Kidney (tissue), 14 donors: ENCODE data around the gene RNF31. TPM values are rescaled to one million over a fixed set of nuclear protein-coding genes. Genes with fewer than 3 reads are reported as not detected.

ENCODE experiments used
- DNase-seq, 5 donors: peaks; one replicate each; pipeline ENCODE4 v3.0.0-alpha.2; 2013 to 2020
- FAIRE-seq: peaks from 2 replicates; lab custom pipeline; 2012; peaks lifted over from hg19 to GRCh38; lab: Jason Lieb, UNC
- H3K27ac ChIP-seq, 2 donors: one replicate each; pipeline ENCODE4 v1.7.0; 2013; ENCODE audit warnings: low read depth in 2 of 2, low read length in 2 of 2, inconsistent platforms in 1 of 2
- H3K27me3 ChIP-seq: one replicate; pipeline ENCODE4 v1.7.1; 2013; ENCODE audit warnings: low read length, inconsistent platforms; ENCODE audit not compliant: control insufficient read depth, insufficient read depth
- H3K36me3 ChIP-seq, 3 donors: one replicate each; pipeline versions ENCODE4 v1.7.0 to v1.7.1; 2013; ENCODE audit warnings: low read length in 3 of 3, control low read depth in 1 of 3, inconsistent platforms in 1 of 3; ENCODE audit not compliant: insufficient read depth in 3 of 3, control insufficient read depth in 2 of 3
- H3K4me1 ChIP-seq, 3 donors: one replicate each; pipeline versions ENCODE4 v1.7.0 to v1.7.1; 2013; ENCODE audit warnings: low read length in 3 of 3, inconsistent platforms in 1 of 3, low read depth in 1 of 3; ENCODE audit not compliant: control insufficient read depth in 2 of 3, insufficient read depth in 2 of 3
- H3K4me3 ChIP-seq, 3 donors: one replicate each; pipeline versions ENCODE4 v1.7.0 to v1.8.1; 2013; ENCODE audit warnings: low read length in 3 of 3, control low read depth in 1 of 3, inconsistent platforms in 1 of 3
- H3K9ac ChIP-seq, 3 donors: one replicate each; pipeline versions ENCODE4 v1.7.0 to v1.7.1; 2013; ENCODE audit warnings: low read length in 3 of 3, control low read depth in 1 of 3, inconsistent platforms in 1 of 3
- H3K9me3 ChIP-seq, 3 donors: one replicate each; pipeline versions ENCODE4 v1.7.0 to v1.7.1; 2013; ENCODE audit warnings: low read length in 3 of 3, control low read depth in 1 of 3, inconsistent platforms in 1 of 3; ENCODE audit not compliant: control insufficient read depth in 2 of 3, insufficient read depth in 1 of 3
- CTCF ChIP-seq: IDR thresholded peaks from 3 replicates; pipeline ENCODE4 v1.5.1; 2012; ENCODE audit warnings: mild to moderate bottlenecking, moderate library complexity, borderline replicate concordance; ENCODE audit not compliant: insufficient read depth; ENCODE audit errors: extremely low read depth
- intact Hi-C: fragments of 100-400 bp; cut with DNase I; formaldehyde crosslinking; loops from one replicate; pipeline ENCODE4 v1.11.1; 2022
- microRNA-seq: library from miRNA; unstranded; fragments of <30 nt; microRNA quantifications from one replicate; pipeline ENCODE4 v1.2.0, GENCODE V29; 2020
- polyA plus RNA-seq: library from polyadenylated mRNA; stranded (reverse); fragments of 350-450 nt; fragmentation: Illumina TruSeq; extraction: RNeasy Lipid Tissue Mini Kit (QIAGEN cat#74804); gene quantifications from one replicate; pipeline ENCODE4 v1.2.3, GENCODE V29; 2014; ENCODE audit warnings: low read depth, low replicate concordance; ENCODE audit not compliant: insufficient read depth
- total RNA-seq: library from RNA; stranded (reverse); fragmentation: NEBNext Ultra II Directional; extraction: Animal tissue kit (Norgen Biotek cat#: 25700); gene quantifications from one replicate; pipeline ENCODE4 v1.2.1, GENCODE V29; 2021
- donor health status: control.
- donor health status: control.
- donor health status: control.
- donor health status: control.
- donor health status: control.
- donor health status: DM: yes; HTN: yes; CAD: no.
- donor health status: Normal renal cell carcinoma (clear cell type).

RNF31 gene
- total and polyA plus RNA-seq, 2 donors from 2014 or later: 64.0 to 69.0 TPM

GRCh38 chr14:24207625-24208024, 60.3 kb downstream of the RNF31 start:
- no peak overlapping the region for H3K4me3 ChIP-seq
- FAIRE-seq (no peak), DNase-seq (no peak)
- intact Hi-C loops: no loop called here
- H3K27me3 ChIP-seq: no peaks in the 10 kb centered on the region
- no peak for TF ChIP-seq CTCF
- H3K9me3 ChIP-seq: no peaks in the 10 kb centered on the region
- H3K27ac ChIP-seq: no peak overlapping the region
- H3K4me1 ChIP-seq: peaks cover 0 to 3% (median 0%) of the 10 kb centered on the region in 3 donors
- H3K36me3 ChIP-seq: peaks cover 7 to 47% (median 36%) of the 10 kb centered on the region in 3 donors
- H3K9ac ChIP-seq: no peak overlapping the region

Small RNA genes lying within 50 kb of the gene (microRNA-seq; reads per million reads assigned to microRNA genes)
- not detected for gene MIR7703

Other genes starting within 250 kb of the RNF31 start
Only the 30 nearest of the 31 such genes appear.
- 23.4 TPM for gene DHRS4, start 193.7 kb upstream of the RNF31 start, total RNA-seq
- gene DHRS4, start 193.7 kb upstream of the RNF31 start, polyA plus RNA-seq: 247 TPM
- gene DHRS4L2, start 158.6 kb upstream of the RNF31 start, total RNA-seq: 20.7 TPM
- gene DHRS4L2, start 158.6 kb upstream of the RNF31 start, polyA plus RNA-seq: 463 TPM
- gene CARMIL3, start 95.5 kb upstream of the RNF31 start, total RNA-seq: 1.4 TPM
- gene CARMIL3, start 95.5 kb upstream of the RNF31 start, polyA plus RNA-seq: 1.5 TPM
- gene CPNE6, start 75.9 kb upstream of the RNF31 start, total RNA-seq: 0.19 TPM
- gene CPNE6, start 75.9 kb upstream of the RNF31 start, polyA plus RNA-seq: 3.4 TPM
- gene PCK2, start 53.2 kb upstream of the RNF31 start, total RNA-seq: 36.1 TPM
- 140 TPM for gene PCK2, start 53.2 kb upstream of the RNF31 start, polyA plus RNA-seq
- 81.1 TPM for gene DCAF11, start 32.7 kb upstream of the RNF31 start, total RNA-seq
- 69.4 TPM for gene DCAF11, start 32.7 kb upstream of the RNF31 start, polyA plus RNA-seq
- 4.9 TPM for gene NRL, start 32.5 kb upstream of the RNF31 start, total RNA-seq
- 5.5 TPM for gene NRL, start 32.5 kb upstream of the RNF31 start, polyA plus RNA-seq
- 1.3 TPM for gene FITM1, start 16.8 kb upstream of the RNF31 start, total RNA-seq
- 1.2 TPM for gene FITM1, start 16.8 kb upstream of the RNF31 start, polyA plus RNA-seq
- 244 TPM for gene PSME1, start 11.3 kb upstream of the RNF31 start, total RNA-seq
- 333 TPM for gene PSME1, start 11.3 kb upstream of the RNF31 start, polyA plus RNA-seq
- gene EMC9, start 5.9 kb upstream of the RNF31 start, total RNA-seq: 22.1 TPM
- gene EMC9, start 5.9 kb upstream of the RNF31 start, polyA plus RNA-seq: 62.5 TPM
- 148 TPM for gene PSME2, start 888 bp upstream of the RNF31 start, total RNA-seq
- gene PSME2, start 888 bp upstream of the RNF31 start, polyA plus RNA-seq: 289 TPM
- 141 TPM for gene IRF9, start 13.8 kb downstream of the RNF31 start, total RNA-seq
- 88.9 TPM for gene IRF9, start 13.8 kb downstream of the RNF31 start, polyA plus RNA-seq
- 39.9 TPM for gene REC8, start 24.6 kb downstream of the RNF31 start, total RNA-seq
- 51.4 TPM for gene REC8, start 24.6 kb downstream of the RNF31 start, polyA plus RNA-seq
- 49.5 TPM for gene IPO4, start 41.3 kb downstream of the RNF31 start, total RNA-seq
- 22.2 TPM for gene IPO4, start 41.3 kb downstream of the RNF31 start, polyA plus RNA-seq
- gene TM9SF1, start 47.9 kb downstream of the RNF31 start, total RNA-seq: 83.6 TPM
- 41.1 TPM for gene TM9SF1, start 47.9 kb downstream of the RNF31 start, polyA plus RNA-seq
- gene TSSK4, start 58.2 kb downstream of the RNF31 start, total RNA-seq: 0.38 TPM
- not detected for gene TSSK4, start 58.2 kb downstream of the RNF31 start, polyA plus RNA-seq
- gene CHMP4A, start 66.0 kb downstream of the RNF31 start, total RNA-seq: 65.1 TPM
- gene CHMP4A, start 66.0 kb downstream of the RNF31 start, polyA plus RNA-seq: 72.2 TPM
- 22.8 TPM for gene MDP1, start 68.6 kb downstream of the RNF31 start, total RNA-seq
- gene MDP1, start 68.6 kb downstream of the RNF31 start, polyA plus RNA-seq: 55.4 TPM
- 145 TPM for gene NEDD8, start 84.9 kb downstream of the RNF31 start, total RNA-seq
- 439 TPM for gene NEDD8, start 84.9 kb downstream of the RNF31 start, polyA plus RNA-seq
- 75.0 TPM for gene GMPR2, start 85.4 kb downstream of the RNF31 start, total RNA-seq
- gene GMPR2, start 85.4 kb downstream of the RNF31 start, polyA plus RNA-seq: 92.5 TPM
- gene TINF2, start 95.1 kb downstream of the RNF31 start, total RNA-seq: 99.4 TPM
- gene TINF2, start 95.1 kb downstream of the RNF31 start, polyA plus RNA-seq: 57.0 TPM
- gene TGM1, start 115.7 kb downstream of the RNF31 start, total RNA-seq: 13.1 TPM
- 4.5 TPM for gene TGM1, start 115.7 kb downstream of the RNF31 start, polyA plus RNA-seq
- gene RABGGTA, start 124.1 kb downstream of the RNF31 start, total RNA-seq: 33.9 TPM
- gene RABGGTA, start 124.1 kb downstream of the RNF31 start, polyA plus RNA-seq: 25.8 TPM
- gene DHRS1, start 152.3 kb downstream of the RNF31 start, total RNA-seq: 32.7 TPM
- 56.7 TPM for gene DHRS1, start 152.3 kb downstream of the RNF31 start, polyA plus RNA-seq
- 25.7 TPM for gene NOP9, start 152.4 kb downstream of the RNF31 start, total RNA-seq
- gene NOP9, start 152.4 kb downstream of the RNF31 start, polyA plus RNA-seq: 8.6 TPM
- 22.4 TPM for gene CIDEB, start 160.5 kb downstream of the RNF31 start, total RNA-seq
- 49.7 TPM for gene CIDEB, start 160.5 kb downstream of the RNF31 start, polyA plus RNA-seq
- gene LTB4R2, start 162.6 kb downstream of the RNF31 start, total RNA-seq: 9.2 TPM
- gene LTB4R2, start 162.6 kb downstream of the RNF31 start, polyA plus RNA-seq: 0.67 TPM
- 9.3 TPM for gene LTB4R, start 164.0 kb downstream of the RNF31 start, total RNA-seq
- gene LTB4R, start 164.0 kb downstream of the RNF31 start, polyA plus RNA-seq: 4.6 TPM
- gene ADCY4, start 187.6 kb downstream of the RNF31 start, total RNA-seq: 57.5 TPM
- 19.2 TPM for gene ADCY4, start 187.6 kb downstream of the RNF31 start, polyA plus RNA-seq
- 19.5 TPM for gene RIPK3, start 192.5 kb downstream of the RNF31 start, total RNA-seq
- gene RIPK3, start 192.5 kb downstream of the RNF31 start, polyA plus RNA-seq: 5.1 TPM